ENCODE results near the gene KCNG2.
"Not testable (repeated sequence)": the region's sequence is repeated elsewhere in the genome, so short reads cannot be mapped to it uniquely, and the experiment has no call there.

Gene KCNG2

GRCh38 chr18:79869591-79870300 lies 72.0 kb downstream of the KCNG2 start:
- DNase-seq (ENCODE audit: low read depth, low spot score): no peak

- no peak for DNase-seq (ENCODE audit: low read depth, low spot score)
These were observed 72.7 kb downstream of the KCNG2 start for GRCh38 chr18:79870301-79871025.

GRCh38 chr18:79871026-79871390 lies 73.3 kb downstream of the KCNG2 start:
- no peak for DNase-seq (ENCODE audit: low read depth, low spot score)

- DNase-seq (ENCODE audit: low read depth, low spot score): no peak
These were observed 73.8 kb downstream of the KCNG2 start for GRCh38 chr18:79871481-79872091.

GRCh38 chr18:79872527-79873444 lies 75.0 kb downstream of the KCNG2 start:
- no peak for DNase-seq (ENCODE audit: low read depth, low spot score)

GRCh38 chr18:79873449-79874110 lies 75.8 kb downstream of the KCNG2 start:
- no peak for DNase-seq (ENCODE audit: low read depth, low spot score)

- DNase-seq (ENCODE audit: low read depth, low spot score): no peak
These were observed 77.1 kb downstream of the KCNG2 start for GRCh38 chr18:79874553-79875530.

GRCh38 chr18:79875531-79875919 lies 77.8 kb downstream of the KCNG2 start:
- DNase-seq (ENCODE audit: low read depth, low spot score): no peak

GRCh38 chr18:79875931-79876461 lies 78.3 kb downstream of the KCNG2 start:
- no peak for DNase-seq (ENCODE audit: low read depth, low spot score)

GRCh38 chr18:79876497-79876896 lies 78.8 kb downstream of the KCNG2 start:
- no peak for DNase-seq (ENCODE audit: low read depth, low spot score)

GRCh38 chr18:79877163-79878091 lies 79.7 kb downstream of the KCNG2 start:
- DNase-seq (ENCODE audit: low read depth, low spot score): no peak

- DNase-seq (ENCODE audit: low read depth, low spot score): not testable (repeated sequence)
These were observed 80.5 kb downstream of the KCNG2 start for GRCh38 chr18:79878246-79878645.

- DNase-seq (ENCODE audit: low read depth, low spot score): no peak
These were observed 81.1 kb downstream of the KCNG2 start for GRCh38 chr18:79878741-79879378.

GRCh38 chr18:79879566-79879965 lies 81.8 kb downstream of the KCNG2 start:
- DNase-seq (ENCODE audit: low read depth, low spot score): no peak

- no peak for DNase-seq (ENCODE audit: low read depth, low spot score)
These were observed 84.0 kb downstream of the KCNG2 start for GRCh38 chr18:79881695-79882094.

- no peak for DNase-seq (ENCODE audit: low read depth, low spot score)
These were observed 84.9 kb downstream of the KCNG2 start for GRCh38 chr18:79882522-79883241.

- no peak for DNase-seq (ENCODE audit: low read depth, low spot score)
These were observed 85.9 kb downstream of the KCNG2 start for GRCh38 chr18:79883461-79884293.

All from activated CD4-positive, CD25-positive, alpha-beta regulatory T cell treated with anti-CD3 and anti-CD28 coated beads, Interleukin-2, amount 50 U/mL, for 16 hours (primary cell).